Neuronal stem cell (in vitro differentiated cells): ENCODE data around the gene CDH20.
A peak's percentile ranks its signal among the peaks of the same experiment; 100 is the strongest.

Experiments used
- DNase-seq: peaks from one replicate; pipeline ENCODE4 v3.0.0-alpha.2; 2013; ENCODE audit warnings: low spot score
- H2AFZ ChIP-seq: one replicate; pipeline ENCODE4 v1.6.1; 2013; ENCODE audit warnings: mild to moderate bottlenecking, low read length, inconsistent platforms
- H2AK5ac ChIP-seq: 2 replicates; pipeline ENCODE4 v1.6.1; 2013; ENCODE audit warnings: low read depth, mild to moderate bottlenecking, inconsistent platforms, low read length, moderate library complexity, mixed read lengths
- H2BK120ac ChIP-seq: 2 replicates; pipeline ENCODE4 v1.6.1; 2013; ENCODE audit warnings: low read depth, mild to moderate bottlenecking, inconsistent platforms, low read length, moderate library complexity, mixed read lengths
- H2BK12ac ChIP-seq: one replicate; pipeline ENCODE4 v1.6.1; 2013; ENCODE audit warnings: low read length, inconsistent platforms
- H2BK15ac ChIP-seq: 2 replicates; pipeline ENCODE4 v1.6.1; 2013; ENCODE audit warnings: mild to moderate bottlenecking, low read length, inconsistent platforms, mixed read lengths
- H2BK5ac ChIP-seq: one replicate; pipeline ENCODE4 v1.6.1; 2013; ENCODE audit warnings: inconsistent platforms, mild to moderate bottlenecking, low read length, moderate library complexity
- H3K14ac ChIP-seq: one replicate; pipeline ENCODE4 v1.6.1; 2013; ENCODE audit warnings: low read length, inconsistent platforms
- H3K18ac ChIP-seq: 2 replicates; pipeline ENCODE4 v1.6.1; 2013; ENCODE audit warnings: low read length, inconsistent platforms
- H3K23ac ChIP-seq: 2 replicates; pipeline ENCODE4 v1.6.1; 2013; ENCODE audit warnings: low read depth, mild to moderate bottlenecking, mixed read lengths, low read length, inconsistent platforms; ENCODE audit not compliant: poor library complexity
- H3K27ac ChIP-seq: replicated peaks from 3 replicates; pipeline ENCODE4 v1.5.1; 2013; ENCODE audit warnings: low read length, inconsistent platforms
- H3K27me3 ChIP-seq, 3 experiments: 2 replicates each; pipeline ENCODE4 v1.6.1; 2013; ENCODE audit warnings: low read length in 3 of 3, mild to moderate bottlenecking in 2 of 3, inconsistent platforms in 1 of 3, low read depth in 1 of 3, mixed read lengths in 1 of 3, moderate library complexity in 1 of 3; ENCODE audit not compliant: control insufficient read depth in 3 of 3, insufficient read depth in 3 of 3
- H3K36me3 ChIP-seq, 2 donors: replicated peaks in 1 of 2; 2 replicates each; pipeline ENCODE4 v1.6.1; 2013; ENCODE audit warnings: low read length in 2 of 2; ENCODE audit not compliant: control insufficient read depth in 2 of 2, insufficient read depth in 2 of 2
- H3K4ac ChIP-seq: 2 replicates; pipeline ENCODE4 v1.6.1; 2013; ENCODE audit warnings: inconsistent platforms, mild to moderate bottlenecking, low read length, moderate library complexity
- H3K4me1 ChIP-seq, 2 donors: 1 replicate in 1 of 2; 2 replicates in 1 of 2; pipeline ENCODE4 v1.6.1; 2013; ENCODE audit warnings: low read length in 2 of 2, low read depth in 1 of 2; ENCODE audit not compliant: control insufficient read depth in 2 of 2, insufficient read depth in 1 of 2
- H3K4me2 ChIP-seq: one replicate; pipeline ENCODE4 v1.6.1; 2013; ENCODE audit warnings: mild to moderate bottlenecking, low read length, inconsistent platforms; ENCODE audit not compliant: insufficient read depth, poor library complexity, severe bottlenecking
- H3K4me3 ChIP-seq, 2 donors: 2 replicates each; pipeline ENCODE4 v1.5.1; 2013; ENCODE audit warnings: low read length in 2 of 2, mild to moderate bottlenecking in 2 of 2, inconsistent platforms in 1 of 2, moderate library complexity in 1 of 2
- H3K79me1 ChIP-seq: one replicate; pipeline ENCODE4 v1.6.1; 2013; ENCODE audit warnings: low read depth, mild to moderate bottlenecking, inconsistent platforms, low read length, moderate library complexity
- H3K9ac ChIP-seq: one replicate; pipeline ENCODE4 v1.6.1; 2013; ENCODE audit warnings: mild to moderate bottlenecking, low read depth, low read length, inconsistent platforms; ENCODE audit not compliant: poor library complexity
- H3K9me3 ChIP-seq, 2 donors: replicated peaks in 1 of 2; 2 replicates each; pipeline versions ENCODE3 to v1.6.1; 2013; ENCODE audit warnings: low read length in 2 of 2, mild to moderate bottlenecking in 2 of 2, inconsistent platforms in 1 of 2, low read depth in 1 of 2, mixed read lengths in 1 of 2, moderate library complexity in 1 of 2; ENCODE audit not compliant: control insufficient read depth in 2 of 2, insufficient read depth in 1 of 2
- H4K8ac ChIP-seq: one replicate; pipeline ENCODE4 v1.6.1; 2013; ENCODE audit warnings: low read depth, mild to moderate bottlenecking, inconsistent platforms, low read length, moderate library complexity
- H4K91ac ChIP-seq: one replicate; pipeline ENCODE4 v1.6.1; 2013; ENCODE audit warnings: low read length, low read depth, mild to moderate bottlenecking, inconsistent platforms; ENCODE audit not compliant: poor library complexity
- WGBS, 2 donors: extraction: QIAGEN DNeasy Blood & Tissue Kit; methylation state at CpG; one replicate each; pipeline ENCODE4 v1.1.7; 2013; ENCODE audit warnings: missing lambda C conversion rate in 2 of 2, mixed read lengths in 1 of 2; ENCODE audit not compliant: insufficient read length in 2 of 2, insufficient replicate concordance in 1 of 2; ENCODE audit errors: extremely low coverage in 2 of 2; 5-methylcytosine and 5-hydroxymethylcytosine counted together

The CDH20 gene

DNA sequence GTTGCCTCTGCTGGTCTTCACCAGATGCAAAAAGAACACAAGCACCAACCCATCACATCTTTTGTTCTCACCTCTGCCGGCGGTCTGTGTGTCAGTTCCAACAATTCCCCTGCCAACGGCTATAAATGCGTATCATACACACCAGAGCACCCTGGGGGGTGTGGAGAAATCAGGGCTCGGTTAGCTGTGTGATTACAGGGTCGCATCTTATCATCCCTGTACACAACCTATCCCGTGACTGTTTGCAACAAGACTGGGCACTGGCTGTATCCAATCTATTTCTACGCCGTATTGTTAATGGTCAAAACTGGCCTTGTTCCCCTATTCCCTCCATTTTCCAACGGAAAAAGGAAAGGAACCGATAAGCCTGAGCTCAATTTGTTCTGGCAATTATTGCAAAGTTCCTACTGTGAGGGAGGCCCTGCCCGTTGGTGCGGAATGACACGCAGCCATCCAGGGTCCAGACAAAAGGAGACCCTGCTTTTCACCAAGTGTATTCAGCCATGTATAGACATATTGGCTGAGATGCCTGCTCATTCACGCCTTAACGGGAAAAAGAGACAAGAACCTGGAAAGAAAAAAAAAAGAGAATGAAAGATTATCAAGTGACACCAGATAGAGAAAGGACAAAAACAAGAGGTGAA lies 136.9 kb downstream of the CDH20 start:
- Histone ChIP-seq H3K4me1 (peaks cover 18 to 40% of the 10 kb centered on the region in 2 donors), H3K4ac (no peak overlapping the region), H3K9me3 (no peaks in the 10 kb centered on the region), H4K8ac (no peak overlapping the region), H2AFZ (peak overlapping the region; percentile 74), H2AK5ac (no peak overlapping the region), H2BK5ac (no peak overlapping the region), H3K27me3 (no peaks in the 10 kb centered on the region), H3K18ac (peak overlapping the region; percentile 80), H3K4me2 (peak overlapping the region; percentile 43), H3K4me3 (peak overlapping the region in 1 of 2 donors; percentile 12), H2BK120ac (no peak overlapping the region), H3K27ac (peak overlapping the region; percentile 91), H2BK15ac (no peak overlapping the region), H3K9ac (no peak overlapping the region), H2BK12ac (no peak overlapping the region), H4K91ac (no peak overlapping the region), H3K23ac (no peak overlapping the region), H3K79me1 (no peaks in the 10 kb centered on the region), H3K36me3 (no peaks in the 10 kb centered on the region), H3K14ac (no peak overlapping the region)
- peak; percentile 72 for DNase-seq
- WGBS, 2 donors: no CpG with 5 or more reads among the region's 16 CpGs

DNA sequence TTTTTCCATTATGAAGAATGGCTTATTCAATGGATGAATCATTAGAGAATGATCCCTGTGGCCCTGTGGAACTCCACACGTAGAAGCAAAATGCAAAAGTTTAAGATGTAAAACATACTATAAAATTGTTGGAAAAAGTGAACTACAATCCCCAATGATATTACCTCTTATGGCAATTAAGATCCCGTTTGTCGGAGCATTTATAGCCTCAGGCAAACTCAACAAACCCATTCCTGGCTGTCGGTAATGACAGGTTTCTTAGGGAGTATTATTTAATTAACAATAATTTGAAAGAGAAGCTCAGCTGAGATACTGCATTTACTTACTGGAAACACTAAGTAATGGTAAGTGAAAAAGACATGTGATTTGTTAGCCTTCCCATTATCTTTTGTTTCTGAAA lies 138.3 kb downstream of the CDH20 start:
- no peaks in the 10 kb centered on the region for H3K36me3 ChIP-seq
- H3K79me1 ChIP-seq: no peaks in the 10 kb centered on the region
- no peak overlapping the region for H3K18ac ChIP-seq
- no peak overlapping the region for H3K23ac ChIP-seq
- no peak overlapping the region for H4K8ac ChIP-seq
- no peak overlapping the region for H2AK5ac ChIP-seq
- H2BK15ac ChIP-seq: no peak overlapping the region
- H3K27ac ChIP-seq: peak overlapping the region; percentile 9
- H3K4me1 ChIP-seq: peaks cover 18 to 39% of the 10 kb centered on the region in 2 donors
- H3K4ac ChIP-seq: no peak overlapping the region
- no peak overlapping the region for H4K91ac ChIP-seq
- no peak for DNase-seq
- H2BK12ac ChIP-seq: no peak overlapping the region
- H2BK120ac ChIP-seq: no peak overlapping the region
- WGBS, 2 donors: no CpG with 5 or more reads among the region's 4 CpGs
- H3K9me3 ChIP-seq: no peaks in the 10 kb centered on the region
- H3K4me2 ChIP-seq: no peak overlapping the region
- no peak overlapping the region for H3K9ac ChIP-seq
- H3K14ac ChIP-seq: no peak overlapping the region
- H2AFZ ChIP-seq: peak overlapping the region; percentile 17
- no peaks in the 10 kb centered on the region for H3K27me3 ChIP-seq
- no peak overlapping the region for H3K4me3 ChIP-seq
- no peak overlapping the region for H2BK5ac ChIP-seq

DNA sequence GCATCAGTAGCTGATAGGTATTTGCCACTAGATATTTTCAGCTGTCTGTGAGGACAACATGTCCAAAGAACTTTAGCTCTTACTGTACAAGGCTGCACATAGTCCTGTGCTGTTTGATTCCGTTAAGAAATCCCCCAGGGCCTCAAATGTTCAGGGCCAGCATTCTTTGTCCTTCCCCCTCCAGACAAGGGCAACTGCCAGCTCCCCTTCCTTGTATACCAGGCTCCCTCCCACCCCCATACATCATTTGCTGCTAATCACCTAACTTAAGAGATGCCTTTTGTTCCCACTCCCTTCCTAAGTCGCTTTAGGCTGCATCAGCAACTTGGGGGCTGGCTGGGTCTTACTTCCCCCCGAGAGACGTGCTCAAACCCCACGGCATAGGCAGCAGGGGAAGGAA lies 138.7 kb downstream of the CDH20 start:
- peak overlapping the region; percentile 38 for H3K18ac ChIP-seq
- peak overlapping the region; percentile 9 for H3K27ac ChIP-seq
- no peak overlapping the region for H2AK5ac ChIP-seq
- no peak overlapping the region for H3K4me3 ChIP-seq
- H2BK120ac ChIP-seq: no peak overlapping the region
- no peak overlapping the region for H3K23ac ChIP-seq
- peaks cover 16 to 35% of the 10 kb centered on the region in 2 donors for H3K4me1 ChIP-seq
- no peak overlapping the region for H4K8ac ChIP-seq
- no peak overlapping the region for H2BK15ac ChIP-seq
- no peaks in the 10 kb centered on the region for H3K36me3 ChIP-seq
- WGBS, 2 donors: no CpG with 5 or more reads among the region's 5 CpGs
- peak; percentile 30 for DNase-seq
- no peak overlapping the region for H3K9ac ChIP-seq
- H3K14ac ChIP-seq: no peak overlapping the region
- peak overlapping the region; percentile 17 for H2AFZ ChIP-seq
- no peak overlapping the region for H2BK5ac ChIP-seq
- H3K9me3 ChIP-seq: no peaks in the 10 kb centered on the region
- no peak overlapping the region for H2BK12ac ChIP-seq
- H3K79me1 ChIP-seq: no peaks in the 10 kb centered on the region
- H3K4ac ChIP-seq: no peak overlapping the region
- H4K91ac ChIP-seq: no peak overlapping the region
- no peaks in the 10 kb centered on the region for H3K27me3 ChIP-seq
- peak overlapping the region; percentile 35 for H3K4me2 ChIP-seq

DNA sequence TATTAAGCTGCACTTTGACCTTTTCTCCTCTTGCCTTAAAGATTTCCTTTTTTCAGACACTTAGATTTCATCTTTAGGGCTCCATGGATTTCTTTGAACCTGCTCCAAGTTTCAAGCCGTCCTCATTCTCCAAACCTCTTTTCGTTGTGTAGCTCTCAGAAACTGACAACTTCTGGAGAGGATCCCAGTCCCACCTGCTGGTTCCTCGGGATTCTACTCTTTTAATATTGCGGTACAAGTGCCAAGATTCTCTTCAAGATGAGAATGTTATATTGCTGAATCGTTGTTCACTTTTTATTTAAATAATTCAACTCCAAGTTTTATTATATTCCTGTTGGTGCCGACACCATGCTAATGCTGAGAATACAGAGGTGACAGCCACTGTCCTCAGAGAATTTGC lies 141.1 kb downstream of the CDH20 start:
- WGBS, 2 donors: no CpG with 5 or more reads among the region's 6 CpGs
- Histone ChIP-seq H2AFZ (no peak overlapping the region), H3K79me1 (no peaks in the 10 kb centered on the region), H3K4ac (no peak overlapping the region), H3K4me3 (no peak overlapping the region), H3K27ac (no peak overlapping the region), H3K14ac (no peak overlapping the region), H3K9me3 (no peaks in the 10 kb centered on the region), H2BK15ac (no peak overlapping the region), H4K8ac (no peak overlapping the region), H3K27me3 (no peaks in the 10 kb centered on the region), H4K91ac (no peak overlapping the region), H3K18ac (no peak overlapping the region), H2BK12ac (no peak overlapping the region), H2BK5ac (no peak overlapping the region), H2BK120ac (no peak overlapping the region), H3K4me2 (no peak overlapping the region), H3K9ac (no peak overlapping the region), H3K36me3 (no peaks in the 10 kb centered on the region), H3K4me1 (peaks cover 15 to 26% of the 10 kb centered on the region in 2 donors), H3K23ac (no peak overlapping the region), H2AK5ac (no peak overlapping the region)
- DNase-seq: no peak
